K562 (cell line): ENCODE results near the gene GPR3. TPM values are rescaled to one million over a fixed set of nuclear protein-coding genes. Genes with fewer than 3 reads are reported as not detected.
A peak's percentile ranks its signal among the peaks of the same experiment; 100 is the strongest.

Experiments used
- EGR1 ChIP-seq: fragments of 450-650 bp; conservative IDR thresholded peaks from 2 replicates; pipeline ENCODE4 v1.6.1; 2017; ENCODE audit warnings: mild to moderate bottlenecking
- ETV6 ChIP-seq, 3 experiments: fragments of 150-350 bp in 1 of 3; sonication (generic) in 1 of 3; formaldehyde crosslinking in 1 of 3; IDR thresholded peaks; 2 replicates each; pipeline versions ENCODE4 v1.6.1 to v1.8.0; 2014 to 2022; ENCODE audit warnings: borderline replicate concordance in 2 of 3, low read depth in 2 of 3, antibody characterized with exemption in 1 of 3, low read length in 1 of 3, mild to moderate bottlenecking in 1 of 3, missing genetic modification reagents in 1 of 3
- FOXJ2 ChIP-seq: fragments of 200-800 bp; sonication (Bioruptor generic); IDR thresholded peaks from 2 replicates; pipeline ENCODE4 v1.6.1; 2016; ENCODE audit warnings: missing genetic modification characterization, missing compliant biosample characterization
- HDAC3 ChIP-seq: fragments of 450-650 bp; IDR thresholded peaks from 2 replicates; pipeline ENCODE4 v1.6.1; 2018; ENCODE audit warnings: borderline replicate concordance, mild to moderate bottlenecking, moderate library complexity; ENCODE audit not compliant: partially characterized antibody
- NR2C1 ChIP-seq, 2 experiments: fragments of 450-650 bp; IDR thresholded peaks; 2 replicates each; pipeline ENCODE4 v1.6.1; 2017; ENCODE audit warnings: mild to moderate bottlenecking in 2 of 2, antibody characterized with exemption in 1 of 2, inconsistent platforms in 1 of 2, missing compliant biosample characterization in 1 of 2, missing genetic modification characterization in 1 of 2
- PCBP1 ChIP-seq: fragments of 200-400 bp; formaldehyde crosslinking; IDR thresholded peaks from 2 replicates; pipeline ENCODE4 v1.6.1; 2018; ENCODE audit warnings: mild to moderate bottlenecking, low read depth, low read length; ENCODE audit not compliant: poor library complexity, severe bottlenecking
- PHB ChIP-seq: fragments of 250-450 bp; sonication (Bioruptor Pico); IDR thresholded peaks from 2 replicates; pipeline ENCODE4 v1.5.0; 2021
- PHF21A ChIP-seq: fragments of 450-650 bp; IDR thresholded peaks from 2 replicates; pipeline ENCODE4 v1.6.1; 2017; ENCODE audit warnings: low read depth, borderline replicate concordance
- SP2 ChIP-seq: IDR thresholded peaks from 2 replicates; pipeline ENCODE4 v1.6.1; 2011; ENCODE audit warnings: mild to moderate bottlenecking, low read depth, low read length, moderate library complexity; ENCODE audit not compliant: poor library complexity, severe bottlenecking; ENCODE audit errors: extremely low read depth
- THAP7 ChIP-seq: fragments of 250-450 bp; sonication (Bioruptor Pico); IDR thresholded peaks from 2 replicates; pipeline ENCODE4 v1.5.0; 2021
- TRIM24 ChIP-seq, 2 experiments: fragments of 450-650 bp; IDR thresholded peaks; 2 replicates each; pipeline ENCODE4 v1.6.1; 2016
- XRCC3 ChIP-seq: fragments of 450-650 bp; IDR thresholded peaks from 2 replicates; pipeline ENCODE4 v1.6.1; 2017; ENCODE audit warnings: mild to moderate bottlenecking, moderate library complexity
- ZFP36 ChIP-seq: fragments of 150-350 bp; IDR thresholded peaks from 2 replicates; pipeline ENCODE4 v1.6.1; 2018; ENCODE audit warnings: low read length, low read depth; ENCODE audit not compliant: partially characterized antibody
- ZKSCAN8 ChIP-seq: fragments of 200-800 bp; sonication (Bioruptor generic); IDR thresholded peaks from 2 replicates; pipeline ENCODE4 v1.6.1; 2016; ENCODE audit warnings: missing genetic modification characterization, missing compliant biosample characterization
- ZNF239 ChIP-seq: fragments of 250-450 bp; sonication (Bioruptor Pico); IDR thresholded peaks from 2 replicates; pipeline ENCODE4 v1.4.0; 2020; ENCODE audit warnings: mild to moderate bottlenecking
- ZNF253 ChIP-seq: fragments of 250-450 bp; sonication (Bioruptor Pico); conservative IDR thresholded peaks from 2 replicates; pipeline ENCODE4 v1.6.1; 2021; ENCODE audit warnings: mild to moderate bottlenecking
- ZSCAN32 ChIP-seq: fragments of 450-650 bp; formaldehyde crosslinking; IDR thresholded peaks from 2 replicates; pipeline ENCODE4 v1.4.0; 2020; ENCODE audit warnings: mild to moderate bottlenecking, moderate library complexity
- polyA plus RNA-seq, 8 experiments: library from polyadenylated mRNA; depleted of rRNA in 4 of 8; stranded (reverse) in 5 of 8; unstranded in 3 of 8; fragments of >200 nt; fragmentation: Nextera tagmentation in 2 of 8; fragmentation: Illumina TruSeq in 1 of 8; extraction: Ambion mirVana in 2 of 8; extraction: Trizol in 1 of 8; gene quantifications; 2 replicates each; pipeline versions ENCODE4 v1.2.1 to v1.2.3, GENCODE V29; 2011 to 2014; ENCODE audit warnings: inconsistent platforms in 1 of 8, missing spikeins in 1 of 8
- total RNA-seq, 7 experiments: library from RNA; depleted of rRNA in 6 of 7; stranded (reverse); fragments of >200 nt in 6 of 7; fragmentation: Illumina TruSeq in 2 of 7; extraction: Trizol in 2 of 7; gene quantifications; 2 replicates each; pipeline versions ENCODE4 v1.2.1 to v1.2.3, GENCODE V29; 2011 to 2021; ENCODE audit warnings: low replicate concordance in 1 of 7
- TF ChIP-seq, protein P1 (sequence below): sonication (generic); formaldehyde crosslinking; IDR thresholded peaks from 2 replicates; pipeline ENCODE4 v1.8.1; 2023; ENCODE audit warnings: mild to moderate bottlenecking, missing genetic modification reagents
- TF ChIP-seq, protein P2 (sequence below): IDR thresholded peaks from 2 replicates; pipeline ENCODE4 v1.6.1; 2012; ENCODE audit warnings: low read depth, low read length, improper control_type of control experiment, borderline replicate concordance
- TF ChIP-seq, protein P3 (sequence below): sonication (generic); IDR thresholded peaks from 2 replicates; pipeline ENCODE4 v1.6.1; 2016

The GPR3 gene
- total and polyA plus RNA-seq, 9 of the 15 experiments (the other 6 are each of a cell fraction or from before 2014, with no cell fraction given) = 0.24 to 11.5 (median 3.7) TPM

DNA sequence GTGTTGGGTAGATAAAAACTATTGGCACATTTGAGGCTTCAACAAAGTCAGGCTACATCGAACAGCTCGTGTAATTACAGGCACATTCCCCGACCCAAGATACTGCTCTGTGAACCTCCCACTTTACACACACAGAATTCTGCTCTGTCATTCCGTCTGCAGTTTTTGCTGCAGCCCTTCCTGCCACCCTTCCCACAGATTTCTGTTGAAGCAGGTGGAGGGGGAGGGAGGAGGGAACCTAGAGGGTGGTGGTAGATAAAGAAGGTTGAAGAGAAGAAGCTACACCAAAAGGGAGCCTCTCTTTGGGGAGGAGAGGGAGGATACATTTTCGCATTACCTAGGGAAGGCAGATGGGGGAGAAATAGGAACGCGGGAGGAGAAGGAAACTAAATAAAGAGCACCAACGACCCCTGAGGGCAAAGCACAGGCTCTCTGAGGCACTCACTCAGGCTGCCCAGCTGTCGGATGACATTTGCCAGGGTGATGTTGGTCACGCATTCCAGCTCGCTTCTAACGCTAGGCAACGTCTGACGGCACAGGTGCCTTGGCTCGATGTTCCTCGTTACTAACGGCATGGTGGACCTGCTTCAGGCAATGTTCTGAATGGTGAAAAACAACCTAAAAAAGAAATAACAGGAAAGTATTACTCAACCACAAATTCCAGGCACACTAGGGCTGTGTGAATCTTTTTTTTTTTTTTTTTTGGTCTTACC lies 36.0 kb downstream of the GPR3 start (continued):
- TF ChIP-seq, protein P1, sequence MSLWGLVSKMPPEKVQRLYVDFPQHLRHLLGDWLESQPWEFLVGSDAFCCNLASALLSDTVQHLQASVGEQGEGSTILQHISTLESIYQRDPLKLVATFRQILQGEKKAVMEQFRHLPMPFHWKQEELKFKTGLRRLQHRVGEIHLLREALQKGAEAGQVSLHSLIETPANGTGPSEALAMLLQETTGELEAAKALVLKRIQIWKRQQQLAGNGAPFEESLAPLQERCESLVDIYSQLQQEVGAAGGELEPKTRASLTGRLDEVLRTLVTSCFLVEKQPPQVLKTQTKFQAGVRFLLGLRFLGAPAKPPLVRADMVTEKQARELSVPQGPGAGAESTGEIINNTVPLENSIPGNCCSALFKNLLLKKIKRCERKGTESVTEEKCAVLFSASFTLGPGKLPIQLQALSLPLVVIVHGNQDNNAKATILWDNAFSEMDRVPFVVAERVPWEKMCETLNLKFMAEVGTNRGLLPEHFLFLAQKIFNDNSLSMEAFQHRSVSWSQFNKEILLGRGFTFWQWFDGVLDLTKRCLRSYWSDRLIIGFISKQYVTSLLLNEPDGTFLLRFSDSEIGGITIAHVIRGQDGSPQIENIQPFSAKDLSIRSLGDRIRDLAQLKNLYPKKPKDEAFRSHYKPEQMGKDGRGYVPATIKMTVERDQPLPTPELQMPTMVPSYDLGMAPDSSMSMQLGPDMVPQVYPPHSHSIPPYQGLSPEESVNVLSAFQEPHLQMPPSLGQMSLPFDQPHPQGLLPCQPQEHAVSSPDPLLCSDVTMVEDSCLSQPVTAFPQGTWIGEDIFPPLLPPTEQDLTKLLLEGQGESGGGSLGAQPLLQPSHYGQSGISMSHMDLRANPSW (CRISPR knock-in tag) = no peak
- TF ChIP-seq ZSCAN32 (CRISPR knock-in tag) = no peak
- no peak for TF ChIP-seq ZKSCAN8
- peak; percentile 33 to 82; a peak in 3 of 4 replicates for TF ChIP-seq TRIM24 (IDR thresholded peaks at IDR 0.05)
- TF ChIP-seq ETV6 (IDR thresholded peaks at IDR 0.05; ENCODE audit: borderline replicate concordance in 1 of 2, low read depth in 2 of 2, low read length in 1 of 2) = no peak; a peak in 1 of 4 replicates
- no peak for TF ChIP-seq ETV6 (CRISPR knock-in tag; IDR thresholded peaks at IDR 0.05; ENCODE audit: borderline replicate concordance)
- no peak for TF ChIP-seq SP2
- no peak for TF ChIP-seq PCBP1
- peak; percentile 4 for TF ChIP-seq ZFP36
- TF ChIP-seq EGR1 = peak; percentile 65
- no peak for TF ChIP-seq ZNF239 (CRISPR knock-in tag)
- TF ChIP-seq PHB (CRISPR knock-in tag) = no peak
- no peak for TF ChIP-seq XRCC3
- no peak for TF ChIP-seq THAP7 (CRISPR knock-in tag)
- TF ChIP-seq FOXJ2 (tag) = no peak
- TF ChIP-seq ZNF253 (CRISPR knock-in tag) = no peak
- TF ChIP-seq PHF21A = peak; percentile 88
- peak; percentile 51 for TF ChIP-seq HDAC3
- no peak for TF ChIP-seq NR2C1 (IDR thresholded peaks at IDR 0.05)
- TF ChIP-seq NR2C1 (tag; IDR thresholded peaks at IDR 0.05) = no peak
- TF ChIP-seq, protein P2, sequence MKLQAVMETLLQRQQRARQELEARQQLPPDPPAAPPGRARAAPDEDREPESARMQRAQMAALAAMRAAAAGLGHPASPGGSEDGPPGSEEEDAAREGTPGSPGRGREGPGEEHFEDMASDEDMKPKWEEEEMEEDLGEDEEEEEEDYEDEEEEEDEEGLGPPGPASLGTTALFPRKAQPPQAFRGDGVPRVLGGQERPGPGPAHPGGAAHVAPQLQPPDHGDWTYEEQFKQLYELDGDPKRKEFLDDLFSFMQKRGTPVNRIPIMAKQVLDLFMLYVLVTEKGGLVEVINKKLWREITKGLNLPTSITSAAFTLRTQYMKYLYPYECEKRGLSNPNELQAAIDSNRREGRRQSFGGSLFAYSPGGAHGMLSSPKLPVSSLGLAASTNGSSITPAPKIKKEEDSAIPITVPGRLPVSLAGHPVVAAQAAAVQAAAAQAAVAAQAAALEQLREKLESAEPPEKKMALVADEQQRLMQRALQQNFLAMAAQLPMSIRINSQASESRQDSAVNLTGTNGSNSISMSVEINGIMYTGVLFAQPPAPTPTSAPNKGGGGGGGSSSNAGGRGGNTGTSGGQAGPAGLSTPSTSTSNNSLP = peak; percentile 36; the same call in 1 of the 2 replicates
- TF ChIP-seq, protein P3, sequence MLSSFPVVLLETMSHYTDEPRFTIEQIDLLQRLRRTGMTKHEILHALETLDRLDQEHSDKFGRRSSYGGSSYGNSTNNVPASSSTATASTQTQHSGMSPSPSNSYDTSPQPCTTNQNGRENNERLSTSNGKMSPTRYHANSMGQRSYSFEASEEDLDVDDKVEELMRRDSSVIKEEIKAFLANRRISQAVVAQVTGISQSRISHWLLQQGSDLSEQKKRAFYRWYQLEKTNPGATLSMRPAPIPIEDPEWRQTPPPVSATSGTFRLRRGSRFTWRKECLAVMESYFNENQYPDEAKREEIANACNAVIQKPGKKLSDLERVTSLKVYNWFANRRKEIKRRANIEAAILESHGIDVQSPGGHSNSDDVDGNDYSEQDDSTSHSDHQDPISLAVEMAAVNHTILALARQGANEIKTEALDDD = peak; percentile 74
